Measurements from ENCODE around the gene CDC14B. TPM values are rescaled to one million over a fixed set of nuclear protein-coding genes. Genes with fewer than 3 reads are reported as not detected.
"Not testable (repeated sequence)": the region's sequence is repeated elsewhere in the genome, so short reads cannot be mapped to it uniquely, and the experiment has no call there.

CDC14B gene
- 21.4 TPM for total RNA-seq (ENCODE audit: unreplicated experiment)
- long read RNA-seq, partial matches to known transcripts: 0 of 3 reads
- long read RNA-seq, other reads (novel, unspliced or antisense): 2 of 3 reads

GRCh38 chr9:96619491-96620180 is at the start of gene CDC14B:
TSS of gene CDC14B (minus strand) at chr9:96619843. CDS start at chr9:96619378, 465 bp downstream.
- TF ChIP-seq CTCF (IDR thresholded peaks at IDR 0.05; ENCODE audit: unreplicated experiment): no peak
- H3K4me1 Mint-ChIP-seq (ENCODE audit: unreplicated experiment): peaks cover 30% of the 10 kb centered on the region
- peak; percentile 85 for DNase-seq (ENCODE audit: low spot score)
- peak within 1 kb of the TSS; percentile 85 for H3K27ac Mint-ChIP-seq (ENCODE audit: unreplicated experiment)
- peak within 1 kb of the TSS; percentile 93 for H3K4me3 Mint-ChIP-seq (ENCODE audit: unreplicated experiment)
- H3K36me3 Mint-ChIP-seq (ENCODE audit: low read depth, unreplicated experiment): no peaks in the 10 kb centered on the region
- H3K27me3 Mint-ChIP-seq (ENCODE audit: unreplicated experiment): no peaks in the 10 kb centered on the region
- no peaks in the 10 kb centered on the region for H3K9me3 Mint-ChIP-seq (ENCODE audit: unreplicated experiment)

- Mint-ChIP-seq H3K4me1 (ENCODE audit: unreplicated experiment) (no peaks in the 10 kb centered on the region), H3K9me3 (ENCODE audit: unreplicated experiment) (no peaks in the 10 kb centered on the region), H3K36me3 (ENCODE audit: low read depth, unreplicated experiment) (no peaks in the 10 kb centered on the region), H3K4me3 (ENCODE audit: unreplicated experiment) (no peak overlapping the region), H3K27ac (ENCODE audit: unreplicated experiment) (no peak overlapping the region), H3K27me3 (ENCODE audit: unreplicated experiment) (no peaks in the 10 kb centered on the region)
- no peak for TF ChIP-seq CTCF (IDR thresholded peaks at IDR 0.05; ENCODE audit: unreplicated experiment)
- DNase-seq (ENCODE audit: low spot score): no peak
Observed at GRCh38 chr9:96668868-96669534, 49.4 kb upstream of the CDC14B start.

- no peaks in the 10 kb centered on the region for H3K27me3 Mint-ChIP-seq (ENCODE audit: unreplicated experiment)
- no peak overlapping the region for H3K4me3 Mint-ChIP-seq (ENCODE audit: unreplicated experiment)
- DNase-seq (ENCODE audit: low spot score): no peak
- H3K4me1 Mint-ChIP-seq (ENCODE audit: unreplicated experiment): no peaks in the 10 kb centered on the region
- H3K9me3 Mint-ChIP-seq (ENCODE audit: unreplicated experiment): no peaks in the 10 kb centered on the region
- H3K36me3 Mint-ChIP-seq (ENCODE audit: low read depth, unreplicated experiment): no peaks in the 10 kb centered on the region
- no peak for TF ChIP-seq CTCF (IDR thresholded peaks at IDR 0.05; ENCODE audit: unreplicated experiment)
- no peak overlapping the region for H3K27ac Mint-ChIP-seq (ENCODE audit: unreplicated experiment)
Observed at GRCh38 chr9:96667363-96667728, 47.7 kb upstream of the CDC14B start.

GRCh38 chr9:96666653-96667362 is 47.2 kb upstream of the CDC14B start:
- not testable (repeated sequence) for H3K27me3 Mint-ChIP-seq (ENCODE audit: unreplicated experiment); H3K27ac Mint-ChIP-seq (ENCODE audit: unreplicated experiment); H3K36me3 Mint-ChIP-seq (ENCODE audit: low read depth, unreplicated experiment); H3K9me3 Mint-ChIP-seq (ENCODE audit: unreplicated experiment); H3K4me1 Mint-ChIP-seq (ENCODE audit: unreplicated experiment); H3K4me3 Mint-ChIP-seq (ENCODE audit: unreplicated experiment)
- peak; percentile 22 for DNase-seq (ENCODE audit: low spot score)
- TF ChIP-seq CTCF (IDR thresholded peaks at IDR 0.05; ENCODE audit: unreplicated experiment): peak; percentile 87
